ENCODE measurements around the gene DLGAP3. TPM values are rescaled to one million over a fixed set of nuclear protein-coding genes. Genes with fewer than 3 reads are reported as not detected.

Gene DLGAP3
- total RNA-seq, 2 donors from 2014 or later: 0.52 to 2.3 TPM

DNA sequence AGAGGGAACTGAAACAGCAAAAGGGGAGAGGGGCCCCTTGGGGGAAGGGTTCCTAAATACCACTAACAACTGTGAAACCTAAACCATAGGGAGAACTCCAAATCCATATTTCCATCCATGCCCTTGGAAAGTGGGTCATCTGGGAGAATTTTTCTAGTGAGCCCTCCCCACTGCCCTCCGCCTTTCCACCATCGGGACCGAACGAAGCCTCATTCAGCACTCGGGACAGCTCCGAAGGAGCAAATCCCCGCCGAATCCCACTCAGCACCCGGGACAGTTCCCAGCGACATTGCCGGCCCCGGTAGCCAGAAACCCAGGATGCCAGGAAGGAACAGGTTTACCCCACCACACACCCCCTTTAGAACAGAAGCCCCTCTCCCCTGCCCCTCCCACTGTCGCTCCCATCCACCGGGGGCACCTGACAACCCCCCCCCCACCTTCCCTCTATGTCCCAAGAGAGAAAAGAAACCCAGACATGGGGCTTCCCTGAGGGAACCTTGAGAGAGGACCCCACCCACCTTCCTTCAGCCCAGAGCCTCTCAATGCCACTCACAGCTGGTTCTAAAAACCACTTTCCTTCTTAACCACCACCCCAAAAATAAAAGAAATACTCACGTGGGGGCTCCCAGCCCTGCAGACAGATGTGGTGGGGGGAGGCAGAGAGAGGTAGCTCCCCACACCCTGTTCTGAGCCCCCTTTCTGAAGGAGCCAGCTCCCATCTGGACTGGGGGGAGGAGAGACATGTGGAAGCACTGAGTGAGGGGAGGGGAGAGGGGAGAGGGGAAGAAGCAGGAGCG is 4.5 kb downstream of the DLGAP3 start:
- Histone ChIP-seq H3K36me3 (replicated peaks in 1 of 2; ENCODE audit: insufficient read depth in 1 of 2, low read depth in 2 of 2) (no peaks in the 10 kb centered on the region), H3K9me3 (no peaks in the 10 kb centered on the region), H3K4me3 (no peak overlapping the region), H3K27ac (no peak overlapping the region), H3K27me3 (peaks cover 0 to 9% of the 10 kb centered on the region in 2 donors), H3K4me1 (peaks cover 13% of the 10 kb centered on the region)
- peak; percentile 56 to 68 (median 62) for DNase-seq
- TF ChIP-seq POLR2A (IDR thresholded peaks at IDR 0.05): no peak
- TF ChIP-seq CTCF (IDR thresholded peaks at IDR 0.05): no peak
- intact Hi-C loops (cut with DNase I): no loop called here
- WGBS, 2 donors: 3 to 6% methylated on average over 16 of the region's 16 CpGs
- ATAC-seq: peak; percentile 53

GRCh38 chr1:34923490-34923889 is 6.0 kb downstream of the DLGAP3 start:
- Histone ChIP-seq H3K27me3 (peaks cover 0 to 5% of the 10 kb centered on the region in 2 donors), H3K36me3 (replicated peaks in 1 of 2; ENCODE audit: insufficient read depth in 1 of 2, low read depth in 2 of 2) (no peaks in the 10 kb centered on the region), H3K27ac (no peak overlapping the region), H3K9me3 (no peaks in the 10 kb centered on the region), H3K4me1 (peaks cover 2% of the 10 kb centered on the region), H3K4me3 (no peak overlapping the region)
- TF ChIP-seq POLR2A (IDR thresholded peaks at IDR 0.05) (no peak), CTCF (IDR thresholded peaks at IDR 0.05) (no peak)
- no peak for ATAC-seq
- intact Hi-C loops (cut with DNase I): no loop called here
- DNase-seq: no peak

GRCh38 chr1:34918977-34919561 is 10.4 kb downstream of the DLGAP3 start:
- Histone ChIP-seq H3K27me3 (no peaks in the 10 kb centered on the region), H3K9me3 (no peaks in the 10 kb centered on the region), H3K4me1 (no peaks in the 10 kb centered on the region), H3K27ac (no peak overlapping the region), H3K4me3 (no peak overlapping the region), H3K36me3 (replicated peaks in 1 of 2; ENCODE audit: insufficient read depth in 1 of 2, low read depth in 2 of 2) (no peaks in the 10 kb centered on the region)
- intact Hi-C loops (cut with DNase I): no loop called here
- 14 to 20% methylated on average over 10 to 14 of the region's 14 CpGs for WGBS, 2 donors
- TF ChIP-seq CTCF (IDR thresholded peaks at IDR 0.05): no peak
- ATAC-seq (no peak), DNase-seq (no peak)

- 30 to 40% methylated on average over 11 of the region's 11 CpGs for WGBS, 2 donors
- no peak overlapping the region for H3K4me3 ChIP-seq
- intact Hi-C loops (cut with DNase I): no loop called here
- no peaks in the 10 kb centered on the region for H3K27me3 ChIP-seq
- H3K9me3 ChIP-seq: no peaks in the 10 kb centered on the region
- DNase-seq (no peak), ATAC-seq (no peak)
- no peaks in the 10 kb centered on the region for H3K4me1 ChIP-seq
- H3K36me3 ChIP-seq (replicated peaks in 1 of 2; ENCODE audit: insufficient read depth in 1 of 2, low read depth in 2 of 2): no peaks in the 10 kb centered on the region
- TF ChIP-seq CTCF (IDR thresholded peaks at IDR 0.05) (no peak), POLR2A (IDR thresholded peaks at IDR 0.05) (no peak)
- no peak overlapping the region for H3K27ac ChIP-seq
Observed at GRCh38 chr1:34918386-34918976, 11.0 kb downstream of the DLGAP3 start.

All from body of pancreas (tissue), 4 donors.